T-helper 1 cell treated with Interleukin-12 subunit alpha and Interleukin-12 subunit beta and Interleukin-4 antibody, amounts not matched to agents 30 μg/mL and 1 μg/mL, for 36 hours (primary cell): Measurements from ENCODE around the gene MIER2.
"Not testable (repeated sequence)": the region's sequence is repeated elsewhere in the genome, so short reads cannot be mapped to it uniquely, and the experiment has no call there.

Experiments
- H3K27ac Mint-ChIP-seq: one replicate; pipeline ENCODE4 v1.8.0; 2021; ENCODE audit warnings: mild to moderate bottlenecking, mixed read lengths
- H3K27me3 Mint-ChIP-seq: one replicate; pipeline ENCODE4 v1.8.0; 2021; ENCODE audit warnings: low read depth, mixed read lengths
- H3K36me3 Mint-ChIP-seq: one replicate; pipeline ENCODE4 v1.8.0; 2021; ENCODE audit warnings: low read depth, mixed read lengths
- H3K4me1 Mint-ChIP-seq: one replicate; pipeline ENCODE4 v1.8.0; 2021; ENCODE audit warnings: low read depth, mixed read lengths
- H3K4me3 Mint-ChIP-seq: one replicate; pipeline ENCODE4 v1.8.0; 2021; ENCODE audit warnings: mild to moderate bottlenecking, moderate library complexity, mixed read lengths
- H3K9me3 Mint-ChIP-seq: one replicate; pipeline ENCODE4 v1.8.0; 2021; ENCODE audit warnings: mixed read lengths

MIER2 gene, protein sequence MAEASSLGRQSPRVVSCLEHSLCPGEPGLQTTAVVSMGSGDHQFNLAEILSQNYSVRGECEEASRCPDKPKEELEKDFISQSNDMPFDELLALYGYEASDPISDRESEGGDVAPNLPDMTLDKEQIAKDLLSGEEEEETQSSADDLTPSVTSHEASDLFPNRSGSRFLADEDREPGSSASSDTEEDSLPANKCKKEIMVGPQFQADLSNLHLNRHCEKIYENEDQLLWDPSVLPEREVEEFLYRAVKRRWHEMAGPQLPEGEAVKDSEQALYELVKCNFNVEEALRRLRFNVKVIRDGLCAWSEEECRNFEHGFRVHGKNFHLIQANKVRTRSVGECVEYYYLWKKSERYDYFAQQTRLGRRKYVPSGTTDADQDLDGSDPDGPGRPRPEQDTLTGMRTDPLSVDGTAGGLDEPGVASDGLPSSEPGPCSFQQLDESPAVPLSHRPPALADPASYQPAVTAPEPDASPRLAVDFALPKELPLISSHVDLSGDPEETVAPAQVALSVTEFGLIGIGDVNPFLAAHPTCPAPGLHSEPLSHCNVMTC

DNA sequence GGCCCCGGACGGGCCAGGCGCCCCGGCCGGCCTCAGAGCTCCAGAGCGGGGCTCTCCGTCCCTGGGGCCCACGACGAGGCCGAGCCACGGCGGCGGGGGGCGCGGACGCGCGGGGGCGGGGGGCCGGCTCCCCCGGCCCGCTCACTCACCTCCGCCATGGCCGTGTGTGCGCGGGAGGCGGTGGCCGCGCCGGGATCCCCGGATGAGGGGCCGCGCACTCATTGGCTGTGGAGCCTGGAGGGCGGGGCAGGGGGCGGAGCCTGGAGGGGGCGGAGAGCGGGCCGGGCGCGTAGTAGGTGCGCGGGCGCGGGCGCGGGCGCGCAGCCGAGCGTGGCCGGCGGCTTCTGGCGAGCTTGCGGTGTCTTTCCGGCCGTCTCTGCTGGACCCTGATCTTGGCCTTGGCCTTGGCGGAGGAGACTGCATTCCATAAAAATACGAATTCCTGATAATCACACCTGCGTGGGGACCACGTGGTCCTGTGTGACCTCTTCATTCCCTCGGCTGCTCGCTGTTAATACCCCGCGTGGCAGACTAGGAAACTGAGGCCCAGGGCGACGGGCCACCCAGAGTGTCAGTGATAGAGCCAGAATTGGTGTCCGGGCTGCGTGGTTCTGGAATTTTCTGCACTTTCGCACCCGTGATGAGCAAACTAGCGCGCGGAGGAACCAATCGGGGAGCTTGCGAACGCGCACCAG is at the start of gene MIER2:
TSS of gene MIER2 (minus strand) at position 172 of the 695 bp plus-strand sequence. CDS start at position 158, 14 bp downstream.
- Mint-ChIP-seq H3K27ac (peak within 1 kb of the TSS; percentile 69), H3K9me3 (no peaks in the 10 kb centered on the region), H3K4me3 (peak within 1 kb of the TSS; percentile 83), H3K4me1 (peaks cover 30% of the 10 kb centered on the region), H3K27me3 (peaks cover 13% of the 10 kb centered on the region), H3K36me3 (peaks cover 6% of the 10 kb centered on the region)

DNA sequence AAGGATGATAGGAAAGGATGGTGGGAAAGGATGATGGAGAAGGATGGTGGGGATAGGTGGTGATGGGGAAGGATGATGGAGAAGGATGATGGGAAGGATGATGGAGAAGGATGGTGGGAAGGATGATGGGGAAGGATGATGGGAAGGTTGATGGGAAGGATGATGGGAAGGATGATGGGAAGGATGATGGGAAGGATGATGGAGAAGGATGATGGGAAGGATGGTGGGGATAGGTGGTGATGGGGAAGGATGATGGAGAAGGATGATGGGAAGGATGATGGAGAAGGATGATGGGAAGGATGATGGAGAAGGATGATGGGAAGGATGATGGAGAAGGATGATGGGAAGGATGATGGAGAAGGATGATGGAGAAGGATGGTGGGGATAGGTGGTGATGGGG is 49.0 kb upstream of the MIER2 start:
- H3K4me1 Mint-ChIP-seq, result not testable (repeated sequence)

DNA sequence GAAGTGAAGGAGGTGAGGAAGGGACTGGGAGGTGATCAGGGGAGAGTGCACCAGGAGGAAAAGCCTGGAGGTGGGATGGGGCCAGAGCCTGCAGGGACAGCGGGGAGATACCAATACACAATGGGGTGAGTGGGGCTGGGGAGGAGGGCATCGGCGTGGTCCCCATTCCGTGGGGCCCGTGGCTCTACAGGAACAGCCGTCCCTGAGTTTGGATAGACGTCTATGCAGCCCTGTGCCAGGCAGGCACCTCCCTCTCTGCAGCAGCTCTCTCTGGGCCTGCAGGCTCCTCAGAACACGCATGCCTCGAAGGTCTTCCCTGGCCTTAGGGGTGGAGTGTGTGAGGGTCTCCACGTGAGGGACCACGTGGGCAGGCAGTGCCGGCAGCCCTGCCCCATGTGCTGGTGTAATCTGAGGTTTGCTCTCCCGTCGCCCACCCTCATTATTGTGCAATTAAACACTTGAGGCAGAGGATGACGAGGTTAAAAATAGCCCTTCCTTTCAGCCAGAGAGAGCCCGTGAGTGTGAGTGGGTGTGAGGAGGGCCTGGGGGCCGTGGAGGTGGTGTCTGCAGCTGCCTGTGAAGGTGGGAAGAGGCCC is 47.9 kb upstream of the MIER2 start:
- Mint-ChIP-seq H3K4me3 (no peak overlapping the region), H3K27me3 (peaks cover 8% of the 10 kb centered on the region), H3K4me1 (peaks cover 3% of the 10 kb centered on the region), H3K27ac (no peak overlapping the region), H3K36me3 (peaks cover 9% of the 10 kb centered on the region), H3K9me3 (peaks cover 26% of the 10 kb centered on the region)

More for the DNA sequence above, 49.0 kb upstream of the MIER2 start:
- Mint-ChIP-seq H3K27ac (peak overlapping the region; percentile 79), H3K4me3 (peak overlapping the region; percentile 51), H3K9me3 (peaks cover 26% of the 10 kb centered on the region)
- not testable (repeated sequence) for H3K36me3 Mint-ChIP-seq, H3K27me3 Mint-ChIP-seq

DNA sequence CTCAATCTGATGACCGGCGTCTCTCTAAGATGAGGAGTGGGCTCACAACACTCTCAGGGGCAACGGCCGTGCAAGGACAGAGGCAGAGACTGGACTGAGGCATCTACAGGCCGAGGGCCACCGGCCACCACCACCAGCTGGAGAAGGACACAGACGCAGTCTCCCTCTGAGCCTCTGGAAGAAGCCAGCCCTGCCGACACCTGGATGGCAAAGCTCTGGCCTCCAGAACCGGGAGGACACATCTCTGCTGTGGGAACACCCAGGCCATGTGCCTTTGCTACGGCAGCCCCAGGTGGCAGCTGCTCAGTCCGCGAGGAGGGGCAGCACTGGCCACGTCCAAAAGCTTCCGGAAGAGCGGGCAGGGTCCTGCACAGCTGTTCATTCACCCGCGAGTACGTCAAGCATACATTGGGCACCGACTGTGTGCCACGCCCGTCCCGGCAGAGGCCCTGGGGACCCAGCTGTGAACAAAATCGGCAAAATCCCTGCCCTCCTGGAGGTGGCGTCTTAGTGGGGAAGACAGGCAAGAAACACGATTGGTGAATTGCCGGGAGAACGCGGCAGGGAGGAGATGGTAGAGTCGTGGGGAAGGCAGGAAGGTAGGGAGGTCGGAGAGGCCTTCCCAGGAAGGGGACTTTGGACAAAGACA is 47.3 kb upstream of the MIER2 start:
- Mint-ChIP-seq H3K27me3 (peaks cover 11% of the 10 kb centered on the region), H3K36me3 (peaks cover 9% of the 10 kb centered on the region), H3K27ac (no peak overlapping the region), H3K4me1 (peaks cover 3% of the 10 kb centered on the region), H3K4me3 (no peak overlapping the region), H3K9me3 (peaks cover 23% of the 10 kb centered on the region)

DNA sequence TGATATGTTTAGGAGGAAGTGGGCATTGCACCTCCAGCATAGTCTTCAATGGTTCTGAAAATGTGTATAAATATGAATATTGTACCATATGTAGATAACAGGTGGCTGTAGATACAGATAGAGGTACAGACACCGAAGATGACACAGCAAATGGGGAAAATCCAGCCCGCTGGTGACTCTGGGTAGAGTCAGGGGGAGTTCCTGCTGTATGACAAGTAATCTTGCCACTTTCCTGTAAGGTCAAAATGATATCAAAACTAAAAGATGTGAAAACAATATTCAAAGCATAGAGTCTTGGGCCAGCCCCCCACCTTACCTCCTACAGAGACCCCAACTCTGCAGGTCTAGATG is 46.6 kb upstream of the MIER2 start:
- Mint-ChIP-seq H3K36me3 (peaks cover 9% of the 10 kb centered on the region), H3K27me3 (peaks cover 17% of the 10 kb centered on the region), H3K4me3 (no peak overlapping the region), H3K4me1 (peaks cover 5% of the 10 kb centered on the region), H3K27ac (no peak overlapping the region), H3K9me3 (peaks cover 22% of the 10 kb centered on the region)

DNA sequence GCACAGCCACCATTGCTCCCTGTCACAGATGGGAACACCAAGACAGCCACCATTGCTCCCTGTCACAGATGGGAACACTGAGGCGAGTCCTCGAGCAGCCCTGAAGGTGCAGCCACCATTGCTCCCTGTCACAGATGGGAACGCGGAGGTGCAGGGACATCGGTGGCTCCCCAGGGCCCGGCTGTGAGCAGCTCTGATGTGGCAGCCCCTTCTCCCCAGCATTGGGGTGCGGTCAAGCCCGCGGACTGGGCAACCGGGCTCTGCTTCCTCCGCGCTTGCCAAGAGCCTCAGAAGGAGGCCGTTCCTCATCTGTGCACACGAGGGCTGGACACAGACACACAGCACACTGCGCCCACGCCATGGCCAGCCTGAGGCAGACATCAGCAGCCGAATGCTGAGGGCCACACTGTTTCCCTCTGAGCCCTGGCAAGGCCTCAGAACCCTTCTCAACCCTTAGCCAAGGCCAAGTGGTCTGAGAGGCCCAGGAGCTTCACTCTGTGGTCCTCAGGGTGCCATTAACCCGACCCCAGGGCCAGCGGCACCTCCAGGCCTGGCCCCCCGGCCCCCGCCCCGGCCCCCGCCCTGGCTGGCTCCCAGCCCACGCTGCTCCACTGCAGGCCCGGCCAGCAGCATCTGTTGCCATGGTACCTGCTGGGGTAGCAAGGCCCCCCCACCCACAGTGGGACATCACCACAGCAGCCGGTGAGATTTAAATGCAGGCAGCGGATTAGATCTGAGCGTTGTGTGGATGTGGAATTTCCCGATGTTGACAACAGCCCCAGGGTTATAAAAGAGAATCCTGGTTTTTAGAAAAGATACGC is 46.0 kb upstream of the MIER2 start:
- no peak overlapping the region for H3K4me3 Mint-ChIP-seq
- peaks cover 18% of the 10 kb centered on the region for H3K9me3 Mint-ChIP-seq
- H3K4me1 Mint-ChIP-seq, result peaks cover 6% of the 10 kb centered on the region
- peaks cover 8% of the 10 kb centered on the region for H3K36me3 Mint-ChIP-seq
- H3K27ac Mint-ChIP-seq, result no peak overlapping the region
- H3K27me3 Mint-ChIP-seq, result peaks cover 23% of the 10 kb centered on the region

DNA sequence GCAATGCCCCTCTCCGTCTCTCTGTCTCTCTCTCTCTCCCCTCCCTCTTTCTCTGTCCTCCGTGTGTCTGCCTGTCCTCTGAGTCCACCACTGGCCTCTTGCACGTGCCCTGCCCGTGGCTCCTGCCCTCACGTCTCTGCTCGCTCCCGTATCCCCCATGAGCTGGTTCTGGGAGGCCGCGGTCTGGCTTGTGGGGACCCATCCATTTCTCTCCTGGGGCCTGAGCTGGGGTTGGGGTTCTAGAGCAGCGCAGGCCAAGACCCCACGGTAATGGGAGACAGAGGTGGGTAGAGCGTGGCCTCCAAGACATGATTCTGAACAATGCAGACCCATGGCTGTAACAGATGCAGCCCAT is 45.3 kb upstream of the MIER2 start:
- no peak overlapping the region for H3K27ac Mint-ChIP-seq

DNA sequence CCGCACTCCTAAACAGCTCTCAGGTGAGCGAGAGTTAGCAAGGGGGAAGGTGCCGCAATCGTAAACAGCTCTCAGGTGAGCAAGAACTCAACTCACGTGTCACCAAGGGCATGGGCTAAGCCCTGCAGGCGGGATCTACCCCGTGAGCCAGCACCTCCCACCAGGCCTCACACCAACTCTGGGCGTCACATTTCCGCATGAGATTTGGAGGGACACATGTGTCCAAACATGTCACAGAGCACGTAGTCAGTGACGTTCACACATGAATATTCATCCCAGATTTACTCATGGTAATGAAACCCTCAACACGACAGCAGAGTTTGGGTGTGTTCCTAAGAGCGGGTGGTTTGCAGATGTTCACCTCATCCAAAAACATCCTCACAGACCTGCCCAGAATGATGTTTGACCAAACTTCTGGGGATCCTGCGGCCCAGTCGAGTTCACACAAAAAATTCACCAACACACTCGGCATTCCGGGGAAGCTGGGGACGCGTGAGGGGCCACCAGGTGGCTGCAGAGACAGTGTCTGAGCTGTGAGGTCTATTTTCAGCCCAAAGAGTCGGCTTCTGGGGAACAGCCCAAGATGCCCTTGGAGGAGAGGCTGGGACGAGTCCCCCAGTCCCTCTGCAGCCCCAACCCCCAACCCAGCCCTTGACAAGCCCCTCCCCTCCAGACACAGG is 44.8 kb upstream of the MIER2 start:
- Mint-ChIP-seq H3K27me3 (peaks cover 31% of the 10 kb centered on the region), H3K4me3 (no peak overlapping the region), H3K4me1 (peaks cover 6% of the 10 kb centered on the region), H3K36me3 (peaks cover 5% of the 10 kb centered on the region), H3K9me3 (peaks cover 15% of the 10 kb centered on the region), H3K27ac (no peak overlapping the region)

More for the DNA sequence above, 45.3 kb upstream of the MIER2 start:
- Mint-ChIP-seq H3K4me1 (peaks cover 6% of the 10 kb centered on the region), H3K4me3 (no peak overlapping the region), H3K9me3 (peaks cover 15% of the 10 kb centered on the region), H3K27me3 (peaks cover 28% of the 10 kb centered on the region), H3K36me3 (peaks cover 5% of the 10 kb centered on the region)

DNA sequence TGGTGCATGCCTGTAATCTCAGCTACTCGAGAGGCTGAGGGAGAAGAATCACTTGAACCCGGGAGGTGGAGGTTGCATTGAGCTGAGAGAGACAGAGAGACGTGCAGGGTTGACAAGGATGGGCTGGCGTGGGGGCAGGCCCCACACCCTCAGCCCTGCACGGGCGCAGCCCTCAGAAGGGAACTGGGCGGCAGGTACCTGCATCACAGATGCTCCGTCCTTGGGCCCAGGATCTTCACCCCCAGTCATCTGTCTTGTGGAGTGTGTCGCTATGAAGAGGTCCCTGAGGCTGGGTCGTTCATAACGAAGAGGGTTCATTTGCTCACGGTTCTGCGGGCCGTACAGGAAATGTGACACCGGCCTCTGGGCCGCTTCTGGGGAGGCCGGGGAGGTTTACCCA is 44.1 kb upstream of the MIER2 start:
- Mint-ChIP-seq H3K4me3 (no peak overlapping the region), H3K27ac (no peak overlapping the region), H3K36me3 (peaks cover 5% of the 10 kb centered on the region), H3K4me1 (peaks cover 6% of the 10 kb centered on the region), H3K27me3 (peaks cover 34% of the 10 kb centered on the region), H3K9me3 (peaks cover 11% of the 10 kb centered on the region)

DNA sequence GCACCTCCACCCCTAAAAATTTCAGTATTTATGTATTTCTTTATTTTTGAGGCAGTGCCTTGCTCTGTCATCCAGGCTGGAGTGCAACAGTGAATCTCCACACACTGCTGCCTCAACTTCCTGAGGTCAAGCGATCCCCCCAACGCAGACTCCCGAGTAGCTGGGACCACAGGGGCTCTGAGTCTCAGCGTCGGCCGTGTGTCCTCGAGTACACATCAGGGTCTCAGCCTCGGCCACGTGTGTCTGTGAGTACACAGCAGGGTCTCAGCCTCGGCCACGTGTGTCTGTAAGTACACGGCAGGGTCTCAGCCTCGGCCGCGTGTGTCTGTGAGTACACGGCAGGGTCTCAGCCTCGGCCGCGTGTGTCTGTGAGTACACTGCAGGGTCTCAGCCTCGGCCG is 43.2 kb upstream of the MIER2 start:
- no peaks in the 10 kb centered on the region for H3K36me3 Mint-ChIP-seq
- H3K9me3 Mint-ChIP-seq, result peaks cover 3% of the 10 kb centered on the region
- H3K4me1 Mint-ChIP-seq, result peaks cover 6% of the 10 kb centered on the region
- H3K4me3 Mint-ChIP-seq, result no peak overlapping the region
- H3K27ac Mint-ChIP-seq, result no peak overlapping the region
- H3K27me3 Mint-ChIP-seq, result peaks cover 40% of the 10 kb centered on the region

DNA sequence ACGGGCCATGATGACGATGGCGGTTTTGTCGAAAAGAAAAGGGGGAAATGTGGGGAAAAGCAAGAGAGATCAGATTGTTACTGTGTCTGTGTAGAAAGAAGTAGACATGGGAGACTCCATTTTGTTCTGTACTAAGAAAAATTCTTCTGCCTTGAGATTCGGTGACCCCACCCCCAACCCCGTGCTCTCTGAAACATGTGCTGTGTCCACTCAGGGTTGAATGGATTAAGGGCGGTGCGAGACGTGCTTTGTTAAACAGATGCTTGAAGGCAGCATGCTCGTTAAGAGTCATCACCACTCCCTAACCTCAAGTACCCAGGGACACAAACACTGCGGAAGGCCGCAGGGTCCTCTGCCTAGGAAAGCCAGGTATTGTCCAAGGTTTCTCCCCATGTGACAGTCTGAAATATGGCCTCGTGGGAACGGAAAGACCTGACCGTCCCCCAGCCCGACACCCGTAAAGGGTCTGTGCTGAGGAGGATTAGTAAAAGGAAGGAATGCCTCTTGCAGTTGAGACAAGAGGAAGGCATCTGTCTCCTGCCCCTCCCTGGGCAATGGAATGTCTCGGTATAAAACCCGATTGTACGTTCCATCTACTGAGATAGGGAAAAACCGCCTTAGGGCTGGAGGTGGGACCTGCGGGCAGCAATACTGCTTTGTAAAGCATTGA is 42.2 kb upstream of the MIER2 start:
- not testable (repeated sequence) for H3K4me3 Mint-ChIP-seq, H3K9me3 Mint-ChIP-seq
- peaks cover 43% of the 10 kb centered on the region for H3K27me3 Mint-ChIP-seq

DNA sequence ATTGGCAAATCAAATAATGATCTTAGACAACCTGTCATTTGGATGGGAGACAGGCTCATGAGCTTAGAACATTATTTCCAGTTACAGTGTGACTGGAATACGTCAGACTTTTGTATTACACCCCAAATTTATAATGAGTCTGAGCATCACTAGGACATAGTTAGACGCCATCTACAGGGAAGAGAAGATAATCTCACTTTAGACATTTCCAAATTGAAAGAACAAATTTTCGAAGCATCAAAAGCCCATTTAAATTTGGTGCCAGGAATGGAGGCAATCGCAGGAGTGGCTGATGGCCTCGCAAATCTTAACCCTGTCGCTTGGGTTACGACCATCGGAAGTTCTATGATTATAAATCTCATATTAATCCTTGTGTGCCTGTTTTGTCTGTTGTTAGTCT is 41.6 kb upstream of the MIER2 start:
- H3K4me1 Mint-ChIP-seq, result peaks cover 11% of the 10 kb centered on the region
- H3K27me3 Mint-ChIP-seq, result peaks cover 43% of the 10 kb centered on the region
- H3K4me3 Mint-ChIP-seq, H3K36me3 Mint-ChIP-seq, H3K9me3 Mint-ChIP-seq, H3K27ac Mint-ChIP-seq: not testable (repeated sequence)

More for the DNA sequence above, 42.2 kb upstream of the MIER2 start:
- not testable (repeated sequence) for H3K36me3 Mint-ChIP-seq, H3K27ac Mint-ChIP-seq
- H3K4me1 Mint-ChIP-seq, result peaks cover 11% of the 10 kb centered on the region

DNA sequence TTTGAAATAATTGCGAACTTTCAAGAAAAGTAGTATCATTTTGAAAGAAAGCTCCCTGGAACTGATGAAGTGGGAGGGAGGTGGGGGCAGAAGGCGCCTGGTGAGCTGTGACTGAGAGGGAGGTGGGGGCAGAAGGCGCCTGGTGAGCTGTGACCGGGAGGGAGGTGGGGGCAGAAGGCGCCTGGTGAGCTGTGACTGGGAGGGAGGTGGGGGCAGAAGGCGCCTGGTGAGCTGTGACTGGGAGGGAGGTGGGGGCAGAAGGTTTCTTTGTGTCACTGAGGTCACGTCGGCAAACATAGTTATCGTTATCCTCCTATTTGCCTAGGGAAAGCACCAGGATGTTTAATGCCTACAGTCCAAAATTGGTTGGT is 40.2 kb upstream of the MIER2 start:
- Mint-ChIP-seq H3K4me3 (no peak overlapping the region), H3K27ac (no peak overlapping the region), H3K27me3 (peaks cover 43% of the 10 kb centered on the region), H3K4me1 (peaks cover 11% of the 10 kb centered on the region), H3K36me3 (no peaks in the 10 kb centered on the region), H3K9me3 (no peaks in the 10 kb centered on the region)
